H1 (cell line): Measurements from ENCODE around the gene ZBTB20. TPM values are rescaled to one million over a fixed set of nuclear protein-coding genes. Genes with fewer than 3 reads are reported as not detected.

ENCODE experiments used
- CTCF ChIA-PET: fragments of 300-600 bp; sonication (Branson Sonifier 250); formaldehyde crosslinking; loops from one replicate; lab custom pipeline; 2021; ENCODE audit not compliant: partially characterized antibody; lab: Charles Lee
- POLR2A ChIA-PET: fragments of 300-600 bp; sonication (Branson Sonifier 250); formaldehyde crosslinking; loops from one replicate; lab custom pipeline; 2021; ENCODE audit warnings: inconsistent platforms; ENCODE audit not compliant: partially characterized antibody; lab: Charles Lee
- DNase-seq, 2 experiments: peaks; one replicate each; pipeline versions ENCODE4 v3.0.0 to v3.0.0-alpha.2; 2010 to 2022; ENCODE audit warnings: low spot score in 2 of 2, low read depth in 1 of 2, mixed read lengths in 1 of 2
- FAIRE-seq: peaks from 2 replicates; lab custom pipeline; 2011; peaks lifted over from hg19 to GRCh38; lab: Jason Lieb, UNC
- H2AFZ ChIP-seq: 2 replicates; pipeline ENCODE4 v1.8.1; 2012; ENCODE audit warnings: low read length, inconsistent platforms
- H2AK5ac ChIP-seq: 2 replicates; pipeline ENCODE4 v1.6.1; 2013; ENCODE audit warnings: low read depth, low read length
- H2BK120ac ChIP-seq: replicated peaks from 2 replicates; pipeline ENCODE3; 2013; ENCODE audit warnings: low read depth, low read length, inconsistent platforms
- H2BK12ac ChIP-seq: 2 replicates; pipeline ENCODE4 v1.6.1; 2013; ENCODE audit warnings: low read depth, low read length
- H2BK15ac ChIP-seq: 2 replicates; pipeline ENCODE4 v1.6.1; 2013; ENCODE audit warnings: low read length
- H2BK20ac ChIP-seq: 2 replicates; pipeline ENCODE4 v1.6.1; 2013; ENCODE audit warnings: low read length
- H2BK5ac ChIP-seq: 2 replicates; pipeline ENCODE4 v1.6.1; 2013; ENCODE audit warnings: low read depth, low read length
- H3K14ac ChIP-seq: 2 replicates; pipeline ENCODE4 v1.6.1; 2013; ENCODE audit warnings: inconsistent platforms; ENCODE audit not compliant: insufficient read length
- H3K18ac ChIP-seq: 2 replicates; pipeline ENCODE4 v1.6.1; 2013; ENCODE audit warnings: low read length; ENCODE audit errors: extremely low read depth
- H3K23ac ChIP-seq: 2 replicates; pipeline ENCODE4 v1.6.1; 2013; ENCODE audit warnings: inconsistent platforms; ENCODE audit not compliant: insufficient read length
- H3K23me2 ChIP-seq: 2 replicates; pipeline ENCODE4 v1.6.1; 2013; ENCODE audit warnings: low read depth, low read length
- H3K27ac ChIP-seq: 2 replicates; pipeline ENCODE4 v1.6.1; 2011; ENCODE audit warnings: low read depth, low read length, inconsistent platforms
- H3K27me3 ChIP-seq, 4 experiments: replicated peaks in 1 of 4; 1 replicate in 1 of 4; 2 replicates in 3 of 4; pipeline versions ENCODE4 v1.6.1 to v1.8.1; 2011 to 2013; ENCODE audit warnings: low read length in 3 of 4, mild to moderate bottlenecking in 3 of 4, inconsistent platforms in 2 of 4, mixed read lengths in 2 of 4, moderate library complexity in 1 of 4; ENCODE audit not compliant: control insufficient read depth in 3 of 4, insufficient read depth in 3 of 4; ENCODE audit errors: extremely low read depth in 1 of 4
- H3K36me3 ChIP-seq, 4 experiments: 2 replicates each; pipeline versions ENCODE4 v1.6.1 to v1.8.1; 2011 to 2013; ENCODE audit warnings: mild to moderate bottlenecking in 4 of 4, low read length in 3 of 4, moderate library complexity in 2 of 4, control low read depth in 1 of 4, inconsistent platforms in 1 of 4; ENCODE audit not compliant: insufficient read depth in 4 of 4, control insufficient read depth in 2 of 4
- H3K4ac ChIP-seq: replicated peaks from 2 replicates; pipeline ENCODE3; 2013; ENCODE audit warnings: low read length, low read depth, mixed read lengths, inconsistent platforms; ENCODE audit not compliant: insufficient read length
- H3K4me1 ChIP-seq, 4 experiments: replicated peaks in 1 of 4; 1 replicate in 1 of 4; 2 replicates in 3 of 4; pipeline versions ENCODE4 v1.6.1 to v1.8.1; 2011 to 2013; ENCODE audit warnings: low read length in 3 of 4, inconsistent platforms in 2 of 4, mixed read lengths in 1 of 4; ENCODE audit not compliant: insufficient read depth in 4 of 4, control insufficient read depth in 3 of 4
- H3K4me2 ChIP-seq, 2 experiments: 2 replicates each; pipeline versions ENCODE4 v1.6.1 to v1.8.1; 2011 to 2013; ENCODE audit warnings: low read depth in 2 of 2, low read length in 2 of 2, control low read depth in 1 of 2, inconsistent platforms in 1 of 2, mild to moderate bottlenecking in 1 of 2; ENCODE audit not compliant: insufficient read depth in 1 of 2
- H3K4me3 ChIP-seq, 4 experiments: fragments of 200-600, 300-600 bp in 1 of 4; sonication (generic), shearing (Covaris generic), sonication (Bioruptor Twin) in 1 of 4; 2 replicates each; pipeline versions ENCODE4 v1.5.1 to v1.8.1; 2011 to 2016; ENCODE audit warnings: low read length in 4 of 4, low read depth in 3 of 4, control low read depth in 2 of 4, inconsistent platforms in 2 of 4, mild to moderate bottlenecking in 2 of 4, mixed read lengths in 1 of 4, moderate library complexity in 1 of 4; ENCODE audit not compliant: insufficient read depth in 2 of 4; ENCODE audit errors: extremely low read depth in 1 of 4
- H3K56ac ChIP-seq: replicated peaks from 2 replicates; pipeline ENCODE3; 2013; ENCODE audit warnings: low read depth, mild to moderate bottlenecking, mixed read lengths, low read length, inconsistent platforms; ENCODE audit not compliant: insufficient read length
- H3K79me1 ChIP-seq: 2 replicates; pipeline ENCODE4 v1.6.1; 2013; ENCODE audit warnings: low read depth, low read length, control low read depth
- H3K79me2 ChIP-seq, 2 experiments: 2 replicates each; pipeline versions ENCODE4 v1.6.1 to v1.8.1; 2012 to 2013; ENCODE audit warnings: low read length in 2 of 2, mild to moderate bottlenecking in 2 of 2, inconsistent platforms in 1 of 2; ENCODE audit not compliant: insufficient read depth in 2 of 2, control insufficient read depth in 1 of 2
- H3K9ac ChIP-seq, 4 experiments: replicated peaks in 1 of 4; 1 replicate in 1 of 4; 2 replicates in 3 of 4; pipeline versions ENCODE4 v1.6.1 to v1.8.1; 2011 to 2013; ENCODE audit warnings: low read depth in 3 of 4, low read length in 3 of 4, control low read depth in 2 of 4, mild to moderate bottlenecking in 2 of 4, moderate library complexity in 2 of 4, inconsistent platforms in 1 of 4; ENCODE audit errors: extremely low read depth in 1 of 4
- H3K9me3 ChIP-seq, 2 experiments: 2 replicates each; pipeline versions ENCODE4 v1.6.1 to v1.8.1; 2012 to 2013; ENCODE audit warnings: mild to moderate bottlenecking in 2 of 2, moderate library complexity in 2 of 2, control low read depth in 1 of 2, inconsistent platforms in 1 of 2, low read depth in 1 of 2, low read length in 1 of 2, mixed read lengths in 1 of 2; ENCODE audit not compliant: insufficient read depth in 2 of 2
- H4K20me1 ChIP-seq, 2 experiments: replicated peaks in 1 of 2; 2 replicates each; pipeline versions ENCODE3 to v1.8.1; 2011 to 2013; ENCODE audit warnings: inconsistent platforms in 2 of 2, low read length in 2 of 2, mild to moderate bottlenecking in 1 of 2; ENCODE audit not compliant: insufficient read depth in 2 of 2, control insufficient read depth in 1 of 2
- H4K5ac ChIP-seq: 2 replicates; pipeline ENCODE4 v1.6.1; 2013; ENCODE audit warnings: low read length, low read depth, mixed read lengths, inconsistent platforms; ENCODE audit not compliant: insufficient read length
- H4K8ac ChIP-seq: 2 replicates; pipeline ENCODE4 v1.8.0; 2013; ENCODE audit warnings: mild to moderate bottlenecking, moderate library complexity, low read length, inconsistent platforms; ENCODE audit not compliant: insufficient read depth; ENCODE audit errors: extremely low read depth
- H4K91ac ChIP-seq: replicated peaks from 2 replicates; pipeline ENCODE3; 2013; ENCODE audit warnings: low read length, mixed read lengths, inconsistent platforms; ENCODE audit not compliant: insufficient read length
- BRCA1 ChIP-seq: IDR thresholded peaks from 2 replicates; pipeline ENCODE4 v1.6.1; 2012; ENCODE audit warnings: low read depth, low read length, improper control_type of control experiment
- CREB1 ChIP-seq: IDR thresholded peaks from 2 replicates; pipeline ENCODE4 v1.6.1; 2012; ENCODE audit warnings: inconsistent platforms
- NANOG ChIP-seq: IDR thresholded peaks from 2 replicates; pipeline ENCODE4 v1.6.1; 2011; ENCODE audit warnings: low read length, low read depth, mild to moderate bottlenecking, inconsistent platforms; ENCODE audit not compliant: insufficient read depth, poor library complexity, severe bottlenecking
- NRF1 ChIP-seq: IDR thresholded peaks from 2 replicates; pipeline ENCODE4 v1.6.1; 2011; ENCODE audit warnings: mild to moderate bottlenecking, low read depth, low read length, improper control_type of control experiment
- POLR2AphosphoS5 ChIP-seq: IDR thresholded peaks from 2 replicates; pipeline ENCODE4 v1.6.1; 2011; ENCODE audit warnings: low read depth, low read length
- polyA plus RNA-seq, 7 experiments: library from polyadenylated mRNA; depleted of rRNA in 3 of 7; stranded (reverse) in 5 of 7; unstranded in 2 of 7; fragments of >200 nt in 5 of 7; fragments of 200-250 nt in 2 of 7; gene quantifications; 1 replicate in 5 of 7; 2 replicates in 1 of 7; 4 replicates in 1 of 7; pipeline versions ENCODE4 v1.2.1 to v1.2.3, GENCODE V29; 2011 to 2013; ENCODE audit warnings: missing spikeins in 2 of 7, mixed read lengths in 2 of 7
- total RNA-seq: library from RNA; stranded (reverse); fragmentation: NEBNext Ultra II Directional; extraction: Animal tissue kit (Norgen Biotek cat#: 25700); gene quantifications from 2 replicates; pipeline ENCODE4 v1.2.1, GENCODE V29; 2021

ZBTB20 gene
- total and polyA plus RNA-seq, 2 of the 8 experiments (the other 6 are each of a cell fraction or from before 2014, with no cell fraction given): 0.35 to 1.3 TPM

- H3K18ac ChIP-seq: no peak overlapping the region
- H3K23me2 ChIP-seq: no peaks in the 10 kb centered on the region
- H4K5ac ChIP-seq: no peak overlapping the region
- TF ChIP-seq NRF1: no peak
- TF ChIP-seq CREB1: no peak
- TF ChIP-seq BRCA1: no peak
- no peak for TF ChIP-seq NANOG
- no peak for TF ChIP-seq POLR2AphosphoS5
- H3K23ac ChIP-seq: no peak overlapping the region
- no peak overlapping the region for H2AFZ ChIP-seq
- no peaks in the 10 kb centered on the region for H3K79me1 ChIP-seq
- no peaks in the 10 kb centered on the region for H3K9me3 ChIP-seq
- H4K20me1 ChIP-seq: no peaks in the 10 kb centered on the region
- H3K4ac ChIP-seq: no peak overlapping the region
- no peak overlapping the region for H4K8ac ChIP-seq
- no peak overlapping the region for H4K91ac ChIP-seq
- no peak overlapping the region for H3K4me2 ChIP-seq
- ChIA-PET POLR2A (no interaction called here), CTCF (interaction anchor here (1.1 kb wide), 1 partner anchor 143 kb away, joined by 4 read pairs; no protein-coding TSS in a partner anchor)
- no peak overlapping the region for H2BK5ac ChIP-seq
- no peak overlapping the region for H2AK5ac ChIP-seq
- H3K27ac ChIP-seq: no peak overlapping the region
- DNase-seq (no peak), FAIRE-seq (no peak)
- no peak overlapping the region for H2BK15ac ChIP-seq
- no peak overlapping the region for H2BK20ac ChIP-seq
- H3K27me3 ChIP-seq: no peaks in the 10 kb centered on the region
- no peak overlapping the region for H3K56ac ChIP-seq
- no peak overlapping the region for H2BK120ac ChIP-seq
- no peak overlapping the region for H3K14ac ChIP-seq
- no peak overlapping the region for H2BK12ac ChIP-seq
- no peaks in the 10 kb centered on the region for H3K36me3 ChIP-seq
- no peak overlapping the region for H3K9ac ChIP-seq
- H3K4me1 ChIP-seq: no peaks in the 10 kb centered on the region
- H3K79me2 ChIP-seq: no peaks in the 10 kb centered on the region
- H3K4me3 ChIP-seq: no peak overlapping the region
These were observed 704.8 kb downstream of the ZBTB20 start for GRCh38 chr3:114442246-114442645.
